Measurements from ENCODE around the gene SEMA5B. TPM values are rescaled to one million over a fixed set of nuclear protein-coding genes. Genes with fewer than 3 reads are reported as not detected.

Gene SEMA5B
- total RNA-seq, 1 experiment from 2014 or later: 9.4 TPM

DNA sequence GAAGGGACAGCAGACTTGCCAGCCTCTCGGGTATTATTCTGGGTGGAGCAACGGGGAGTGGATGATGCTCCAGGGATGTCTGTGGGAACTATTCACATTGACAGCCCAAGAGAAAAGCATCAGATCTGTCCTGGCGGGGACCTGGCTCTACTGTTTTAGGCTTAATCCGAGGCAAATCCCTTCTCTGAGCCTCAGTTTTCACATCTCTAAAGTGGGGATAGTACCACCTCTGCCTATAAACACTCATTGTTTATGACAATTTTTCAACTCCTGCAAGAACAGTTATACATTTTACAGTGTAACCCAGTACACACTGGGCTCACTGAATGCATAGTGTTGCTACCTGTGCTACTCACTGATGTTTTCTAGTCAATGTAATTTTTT lies 48.5 kb upstream of the SEMA5B start:
- Histone ChIP-seq H3K4me1 (ENCODE audit: insufficient read depth, low read length) (no peaks in the 10 kb centered on the region), H4K5ac (ENCODE audit: insufficient read length, low read depth, low read length) (no peak overlapping the region), H2BK120ac (ENCODE audit: low read depth, low read length, poor library complexity, severe bottlenecking) (no peak overlapping the region), H3K9me3 (ENCODE audit: control insufficient read depth, low read depth, low read length) (no peaks in the 10 kb centered on the region), H2BK5ac (ENCODE audit: insufficient read length, low read length) (no peak overlapping the region), H3K27me3 (ENCODE audit: insufficient read depth, low read length) (no peaks in the 10 kb centered on the region), H3K9ac (ENCODE audit: extremely low read depth, insufficient read length, low read length) (no peak overlapping the region), H3K18ac (ENCODE audit: insufficient read length, low read depth, low read length) (no peak overlapping the region), H3K23me2 (ENCODE audit: insufficient read length, low read depth, low read length, poor library complexity, severe bottlenecking) (no peaks in the 10 kb centered on the region), H4K8ac (replicated peaks; ENCODE audit: insufficient read length, low read depth, low read length) (no peak overlapping the region), H3K56ac (ENCODE audit: insufficient read length, low read depth, low read length) (no peak overlapping the region), H2AK5ac (ENCODE audit: insufficient read length, low read length) (no peak overlapping the region), H2BK12ac (ENCODE audit: insufficient read length, low read depth, low read length) (no peak overlapping the region), H2AFZ (ENCODE audit: low read length) (no peak overlapping the region), H4K91ac (ENCODE audit: insufficient read length, low read depth, low read length) (no peak overlapping the region), H4K20me1 (ENCODE audit: control insufficient read depth, insufficient read depth, insufficient read length) (no peaks in the 10 kb centered on the region), H3T11ph (ENCODE audit: low read length) (no peak overlapping the region), H3K4ac (ENCODE audit: low read depth, low read length) (no peak overlapping the region), H3K14ac (ENCODE audit: insufficient read depth, low read length) (no peak overlapping the region), H3K4me2 (ENCODE audit: insufficient read depth, insufficient read length, low read length) (no peak overlapping the region), H3K79me1 (ENCODE audit: insufficient read depth, low read depth, low read length, poor library complexity, severe bottlenecking) (peaks cover 3% of the 10 kb centered on the region), H3K23ac (ENCODE audit: insufficient read length, low read depth, low read length) (no peak overlapping the region), H2BK15ac (ENCODE audit: low read depth, low read length) (no peak overlapping the region), H2BK20ac (ENCODE audit: low read depth, low read length, poor library complexity, severe bottlenecking) (no peak overlapping the region), H3K79me2 (ENCODE audit: insufficient read depth, low read length) (peaks cover 17% of the 10 kb centered on the region; the same call in 1 of the 2 replicates), H3K27ac (ENCODE audit: insufficient read length, low read depth, low read length) (no peak overlapping the region)
- TF ChIP-seq, protein P1, sequence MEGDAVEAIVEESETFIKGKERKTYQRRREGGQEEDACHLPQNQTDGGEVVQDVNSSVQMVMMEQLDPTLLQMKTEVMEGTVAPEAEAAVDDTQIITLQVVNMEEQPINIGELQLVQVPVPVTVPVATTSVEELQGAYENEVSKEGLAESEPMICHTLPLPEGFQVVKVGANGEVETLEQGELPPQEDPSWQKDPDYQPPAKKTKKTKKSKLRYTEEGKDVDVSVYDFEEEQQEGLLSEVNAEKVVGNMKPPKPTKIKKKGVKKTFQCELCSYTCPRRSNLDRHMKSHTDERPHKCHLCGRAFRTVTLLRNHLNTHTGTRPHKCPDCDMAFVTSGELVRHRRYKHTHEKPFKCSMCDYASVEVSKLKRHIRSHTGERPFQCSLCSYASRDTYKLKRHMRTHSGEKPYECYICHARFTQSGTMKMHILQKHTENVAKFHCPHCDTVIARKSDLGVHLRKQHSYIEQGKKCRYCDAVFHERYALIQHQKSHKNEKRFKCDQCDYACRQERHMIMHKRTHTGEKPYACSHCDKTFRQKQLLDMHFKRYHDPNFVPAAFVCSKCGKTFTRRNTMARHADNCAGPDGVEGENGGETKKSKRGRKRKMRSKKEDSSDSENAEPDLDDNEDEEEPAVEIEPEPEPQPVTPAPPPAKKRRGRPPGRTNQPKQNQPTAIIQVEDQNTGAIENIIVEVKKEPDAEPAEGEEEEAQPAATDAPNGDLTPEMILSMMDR (conservative IDR thresholded peaks at IDR 0.05): no peak
- no peak for DNase-seq
- Mint-ChIP-seq H3K4me3 (no peak overlapping the region), H3K27me3 (ENCODE audit: low read depth) (no peaks in the 10 kb centered on the region), H3K36me3 (ENCODE audit: insufficient read depth in 1 of 3, low read depth in 3 of 3) (no peaks in the 10 kb centered on the region), H3K9me3 (no peaks in the 10 kb centered on the region), H3K4me1 (peaks cover 11 to 22% of the 10 kb centered on the region in 2 experiments), H3K27ac (no peak overlapping the region)
- WGBS (ENCODE audit: extremely low coverage, insufficient read length, low lambda C conversion rate): no CpG with 5 or more reads among the region's 4 CpGs

All from H9 (cell line).